GM12864 (cell line): ENCODE data around the gene MFSD6.

ENCODE experiments used
- DNase-seq: peaks from one replicate; pipeline ENCODE4 v3.0.0-alpha.2; 2011; ENCODE audit warnings: low read depth
- H3K4me3 ChIP-seq: 2 replicates; pipeline ENCODE4 v1.5.1; 2011; ENCODE audit warnings: mild to moderate bottlenecking, low read depth, low read length, control low read depth
- TF ChIP-seq, protein P1 (sequence below): IDR thresholded peaks from 2 replicates; pipeline ENCODE4 v1.5.1; 2011; ENCODE audit warnings: low read depth, mild to moderate bottlenecking, moderate library complexity, low read length, control low read depth, inconsistent platforms; ENCODE audit errors: missing control alignments

MFSD6 gene

GRCh38 chr2:190446193-190446592 lies 38.0 kb downstream of the MFSD6 start:
- DNase-seq, result no peak
- TF ChIP-seq, protein P1, sequence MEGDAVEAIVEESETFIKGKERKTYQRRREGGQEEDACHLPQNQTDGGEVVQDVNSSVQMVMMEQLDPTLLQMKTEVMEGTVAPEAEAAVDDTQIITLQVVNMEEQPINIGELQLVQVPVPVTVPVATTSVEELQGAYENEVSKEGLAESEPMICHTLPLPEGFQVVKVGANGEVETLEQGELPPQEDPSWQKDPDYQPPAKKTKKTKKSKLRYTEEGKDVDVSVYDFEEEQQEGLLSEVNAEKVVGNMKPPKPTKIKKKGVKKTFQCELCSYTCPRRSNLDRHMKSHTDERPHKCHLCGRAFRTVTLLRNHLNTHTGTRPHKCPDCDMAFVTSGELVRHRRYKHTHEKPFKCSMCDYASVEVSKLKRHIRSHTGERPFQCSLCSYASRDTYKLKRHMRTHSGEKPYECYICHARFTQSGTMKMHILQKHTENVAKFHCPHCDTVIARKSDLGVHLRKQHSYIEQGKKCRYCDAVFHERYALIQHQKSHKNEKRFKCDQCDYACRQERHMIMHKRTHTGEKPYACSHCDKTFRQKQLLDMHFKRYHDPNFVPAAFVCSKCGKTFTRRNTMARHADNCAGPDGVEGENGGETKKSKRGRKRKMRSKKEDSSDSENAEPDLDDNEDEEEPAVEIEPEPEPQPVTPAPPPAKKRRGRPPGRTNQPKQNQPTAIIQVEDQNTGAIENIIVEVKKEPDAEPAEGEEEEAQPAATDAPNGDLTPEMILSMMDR, result no peak

GRCh38 chr2:190446750-190447516 lies 38.8 kb downstream of the MFSD6 start:
- no peak overlapping the region for H3K4me3 ChIP-seq
- TF ChIP-seq, protein P1, result no peak
- DNase-seq, result no peak

More at GRCh38 chr2:190446193-190446592, 38.0 kb downstream of the MFSD6 start:
- no peak overlapping the region for H3K4me3 ChIP-seq

DNA sequence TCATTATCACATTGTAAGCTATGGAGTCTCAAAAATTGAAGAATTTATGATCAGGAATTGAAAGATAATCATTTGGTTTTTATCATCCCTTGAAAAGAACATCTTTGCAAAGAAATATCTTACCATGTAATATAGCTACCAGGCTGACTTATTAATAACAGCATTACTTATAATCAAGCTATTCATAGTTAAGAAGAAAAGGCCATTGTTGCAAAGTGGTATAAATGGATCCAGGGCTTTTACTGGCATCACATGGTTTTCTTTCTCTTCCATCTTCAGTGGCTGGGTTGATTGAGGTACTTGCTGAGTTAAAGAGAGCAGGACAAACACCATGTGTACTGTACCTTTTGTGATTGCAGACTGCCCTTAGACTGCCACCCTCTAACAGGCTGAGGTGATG lies 39.6 kb downstream of the MFSD6 start:
- no peak for DNase-seq
- TF ChIP-seq, protein P1, result no peak

DNA sequence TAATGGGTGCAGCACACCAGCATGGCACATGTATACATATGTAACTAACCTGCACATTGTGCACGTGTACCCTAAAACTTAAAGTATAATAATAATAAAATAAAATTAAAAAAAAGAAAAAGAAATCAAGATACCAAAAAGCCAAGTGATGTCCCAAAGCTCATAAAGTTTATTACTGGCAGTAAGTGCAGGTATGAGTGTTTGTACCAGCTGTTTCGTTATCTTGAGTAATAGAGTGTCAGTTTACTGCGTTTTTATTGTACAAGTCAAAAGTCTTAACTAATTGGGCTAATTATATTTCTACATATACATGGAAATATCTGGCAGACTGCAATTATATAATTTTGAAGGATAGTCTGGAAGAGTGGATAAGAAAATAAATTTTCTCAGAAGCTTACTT lies 41.8 kb downstream of the MFSD6 start:
- DNase-seq, result no peak
- TF ChIP-seq, protein P1, result no peak
- no peak overlapping the region for H3K4me3 ChIP-seq

More for the DNA sequence above, 39.6 kb downstream of the MFSD6 start:
- H3K4me3 ChIP-seq, result no peak overlapping the region

GRCh38 chr2:190450363-190450762 lies 42.2 kb downstream of the MFSD6 start:
- no peak overlapping the region for H3K4me3 ChIP-seq
- TF ChIP-seq, protein P1, result no peak
- DNase-seq, result no peak

GRCh38 chr2:190451561-190452176 lies 43.5 kb downstream of the MFSD6 start:
- TF ChIP-seq, protein P1, result no peak
- H3K4me3 ChIP-seq, result no peak overlapping the region
- DNase-seq, result no peak
